GM19468 (cell line): ENCODE results near the gene TMC1.
A peak's percentile ranks its signal among the peaks of the same experiment; 100 is the strongest.

Source experiments
- ATAC-seq: cut with Tn5 transposase; IDR thresholded peaks from one replicate; pipeline ENCODE4 v1.9.1; 2021; ENCODE audit warnings: mild to moderate bottlenecking, moderate library complexity, moderate number of reproducible peaks; ENCODE audit not compliant: unreplicated experiment; ENCODE audit errors: extremely low read depth

The TMC1 gene

GRCh38 chr9:72564479-72565281, 43.3 kb downstream of the TMC1 start:
- no peak for ATAC-seq

- no peak for ATAC-seq
Observed at GRCh38 chr9:72565535-72565934, 44.1 kb downstream of the TMC1 start.

GRCh38 chr9:72574156-72574810, 52.9 kb downstream of the TMC1 start:
- no peak for ATAC-seq

GRCh38 chr9:72575666-72576065, 54.3 kb downstream of the TMC1 start:
- ATAC-seq, result no peak

GRCh38 chr9:72576087-72576486, 54.7 kb downstream of the TMC1 start:
- no peak for ATAC-seq

- ATAC-seq, result no peak
Observed at GRCh38 chr9:72577212-72577753, 55.9 kb downstream of the TMC1 start.

- no peak for ATAC-seq
Observed at GRCh38 chr9:72579190-72579589, 57.8 kb downstream of the TMC1 start.

GRCh38 chr9:72579880-72580550, 58.6 kb downstream of the TMC1 start:
- ATAC-seq, result no peak

GRCh38 chr9:72581694-72582093, 60.3 kb downstream of the TMC1 start:
- no peak for ATAC-seq

GRCh38 chr9:72583370-72583769, 62.0 kb downstream of the TMC1 start:
- no peak for ATAC-seq

GRCh38 chr9:72586388-72587130, 65.2 kb downstream of the TMC1 start:
- no peak for ATAC-seq

GRCh38 chr9:72588336-72588735, 66.9 kb downstream of the TMC1 start:
- ATAC-seq, result no peak

GRCh38 chr9:72589667-72590521, 68.5 kb downstream of the TMC1 start:
- no peak for ATAC-seq

GRCh38 chr9:72590824-72591223, 69.4 kb downstream of the TMC1 start:
- ATAC-seq, result no peak

GRCh38 chr9:72592502-72593403, 71.3 kb downstream of the TMC1 start:
- ATAC-seq, result peak; percentile 77

- ATAC-seq, result no peak
Observed at GRCh38 chr9:72596451-72597180, 75.2 kb downstream of the TMC1 start.

GRCh38 chr9:72597181-72597517, 75.7 kb downstream of the TMC1 start:
- no peak for ATAC-seq

GRCh38 chr9:72597601-72598000, 76.2 kb downstream of the TMC1 start:
- ATAC-seq, result no peak
